ENCODE measurements around the gene MYMX.
"Not testable (repeated sequence)": the region's sequence is repeated elsewhere in the genome, so short reads cannot be mapped to it uniquely, and the experiment has no call there.

Gene MYMX

DNA sequence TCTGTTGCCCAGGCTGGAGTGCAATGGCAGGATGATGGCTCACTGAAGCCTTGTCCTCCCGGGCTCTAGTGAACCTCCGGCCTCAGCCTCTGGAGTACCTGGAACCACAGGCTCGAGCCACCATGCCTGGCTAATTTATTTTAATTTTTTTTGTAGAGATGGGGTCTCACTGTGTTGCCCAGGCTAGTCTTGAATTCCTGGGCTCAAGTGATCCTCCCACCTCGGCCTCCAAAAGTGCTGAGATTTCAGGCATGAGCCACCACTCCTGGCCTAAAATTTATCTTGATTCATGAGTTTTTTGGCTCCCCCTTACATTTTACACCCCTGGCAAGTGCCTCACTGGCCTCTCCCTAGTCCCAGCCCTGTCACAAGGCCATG lies 4.2 kb downstream of the MYMX start:
- no peak for DNase-seq

DNA sequence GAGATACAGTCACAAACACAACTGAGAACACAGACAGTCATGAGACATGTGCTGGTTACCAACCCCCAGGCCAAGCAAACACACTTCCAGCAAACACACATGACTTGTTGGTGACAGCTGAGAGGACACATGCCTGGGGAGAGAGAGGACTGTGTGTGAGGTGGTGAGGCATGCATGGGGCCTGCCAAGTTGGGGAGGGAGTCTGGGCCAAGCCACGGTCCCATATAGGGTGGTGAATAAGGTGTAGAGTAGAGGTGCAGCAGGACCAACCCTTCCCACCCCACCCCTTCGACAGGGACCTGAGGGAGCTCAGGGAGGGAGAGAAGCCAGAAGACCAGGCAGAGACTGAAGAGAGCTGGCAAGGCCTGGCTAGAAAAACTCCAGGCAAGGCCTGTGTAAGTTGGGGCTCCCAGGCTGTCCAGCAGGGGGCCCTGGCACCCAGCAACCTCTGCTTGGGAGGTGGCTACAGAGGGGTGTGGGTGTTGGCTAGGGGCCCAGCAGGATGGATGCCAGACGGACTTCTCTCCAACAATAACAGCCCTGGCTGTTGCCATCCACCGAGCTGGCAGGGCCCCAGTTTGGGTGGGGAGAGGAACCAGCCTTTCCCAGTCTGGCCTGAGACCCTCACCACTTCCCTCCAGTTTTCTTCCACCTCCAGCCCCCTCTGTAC lies 4.7 kb downstream of the MYMX start:
- peak; percentile 93 for DNase-seq

DNA sequence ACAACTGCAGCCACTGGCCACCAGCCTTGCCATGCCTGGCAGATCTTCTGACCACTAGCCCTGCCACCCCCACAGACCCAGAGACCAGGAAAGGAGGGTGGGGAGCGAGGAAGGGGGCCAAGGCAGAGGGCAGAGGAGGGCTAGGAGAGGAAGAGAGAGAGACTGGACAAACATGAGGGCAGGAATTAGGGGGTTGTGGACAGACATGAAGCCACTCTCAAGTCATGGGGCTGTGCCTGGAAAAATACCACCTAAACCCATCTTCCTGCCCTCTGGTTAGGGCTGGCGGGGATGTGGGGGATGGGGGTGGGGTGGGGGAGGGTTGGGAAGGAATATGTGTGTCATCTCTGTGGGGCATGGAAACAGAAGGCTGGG lies 5.2 kb downstream of the MYMX start:
- no peak for DNase-seq

DNA sequence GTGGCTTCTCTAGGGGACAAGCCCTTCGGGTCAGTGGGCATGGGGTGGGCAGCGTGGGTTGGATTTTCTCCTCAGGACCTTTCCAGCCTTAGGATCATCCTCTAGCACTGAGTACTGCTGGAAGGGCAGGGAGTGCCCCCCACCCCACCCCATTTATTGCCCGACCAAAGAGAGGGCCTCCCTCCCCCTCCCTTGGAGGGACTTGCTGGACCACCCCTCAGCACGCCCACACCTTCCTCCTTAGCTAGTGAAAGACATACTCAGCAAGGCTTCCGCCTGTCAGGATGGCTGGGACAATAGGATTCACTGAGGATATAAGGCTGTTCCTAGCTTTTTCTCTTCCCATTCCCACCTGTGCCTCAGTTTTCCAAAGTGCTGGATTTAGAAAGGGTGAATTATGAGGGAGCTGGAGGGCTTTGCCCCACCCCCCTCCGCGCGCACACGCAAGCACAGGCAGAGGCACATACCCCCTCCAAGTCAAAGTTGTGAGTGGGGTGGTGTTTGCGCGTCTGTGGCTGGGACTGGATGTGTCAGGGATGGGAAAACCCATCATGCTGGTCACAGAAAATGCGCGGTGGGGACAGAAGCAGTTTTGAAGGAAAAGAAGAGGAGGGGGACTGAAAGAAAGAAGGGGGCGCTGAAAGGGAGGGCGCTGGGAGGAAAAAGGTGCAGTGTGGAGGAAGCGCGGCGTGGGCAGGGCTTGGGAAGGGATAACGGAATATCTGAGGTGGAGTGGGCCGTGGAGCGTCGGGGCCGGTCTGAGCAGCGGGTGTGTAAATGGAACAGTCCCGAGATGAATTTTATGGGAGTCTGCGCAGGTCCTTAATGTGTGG lies 6.0 kb downstream of the MYMX start:
- no peak for DNase-seq

DNA sequence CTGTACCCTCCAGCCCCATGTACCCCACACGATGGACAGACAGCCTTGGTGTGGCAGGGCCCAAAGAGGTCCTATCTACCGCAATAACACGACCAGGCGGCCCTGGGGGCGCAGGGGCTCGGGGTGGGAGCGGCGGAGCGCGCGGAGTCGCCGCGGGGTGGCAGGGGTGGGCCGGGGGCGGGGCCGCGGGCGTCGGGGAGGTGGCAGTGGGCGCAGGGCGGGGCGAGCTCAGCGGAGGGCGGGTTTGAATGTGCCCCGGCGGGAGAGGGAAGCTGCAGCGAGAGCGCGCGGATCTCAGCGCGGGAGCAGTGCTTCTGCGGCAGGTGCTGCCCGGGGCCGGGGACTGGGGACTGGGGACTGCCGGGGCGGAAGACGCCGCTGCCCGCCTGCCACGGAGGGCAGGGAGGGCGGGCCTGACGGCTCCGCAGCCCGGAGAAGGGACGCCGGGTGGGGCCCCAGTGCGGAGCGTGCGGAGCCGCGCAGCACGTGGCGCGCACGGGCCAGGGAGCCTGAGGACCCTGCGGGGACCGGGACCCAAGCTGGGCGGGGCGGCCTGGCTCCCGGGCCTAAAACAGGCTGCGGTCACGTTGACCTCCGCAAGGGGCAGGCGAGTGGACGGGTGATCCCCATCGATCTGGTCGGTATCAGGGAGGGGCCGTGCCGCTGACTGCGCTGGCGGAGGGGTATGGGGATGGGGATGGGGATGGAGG lies 6.7 kb downstream of the MYMX start, which contains the start of gene SLC29A1:
TSS of gene SLC29A1 (plus strand) at position 277 of the 710 bp plus-strand sequence. CDS start 3,719 bp downstream, outside the sequence.
- peak; percentile 87 for DNase-seq

DNA sequence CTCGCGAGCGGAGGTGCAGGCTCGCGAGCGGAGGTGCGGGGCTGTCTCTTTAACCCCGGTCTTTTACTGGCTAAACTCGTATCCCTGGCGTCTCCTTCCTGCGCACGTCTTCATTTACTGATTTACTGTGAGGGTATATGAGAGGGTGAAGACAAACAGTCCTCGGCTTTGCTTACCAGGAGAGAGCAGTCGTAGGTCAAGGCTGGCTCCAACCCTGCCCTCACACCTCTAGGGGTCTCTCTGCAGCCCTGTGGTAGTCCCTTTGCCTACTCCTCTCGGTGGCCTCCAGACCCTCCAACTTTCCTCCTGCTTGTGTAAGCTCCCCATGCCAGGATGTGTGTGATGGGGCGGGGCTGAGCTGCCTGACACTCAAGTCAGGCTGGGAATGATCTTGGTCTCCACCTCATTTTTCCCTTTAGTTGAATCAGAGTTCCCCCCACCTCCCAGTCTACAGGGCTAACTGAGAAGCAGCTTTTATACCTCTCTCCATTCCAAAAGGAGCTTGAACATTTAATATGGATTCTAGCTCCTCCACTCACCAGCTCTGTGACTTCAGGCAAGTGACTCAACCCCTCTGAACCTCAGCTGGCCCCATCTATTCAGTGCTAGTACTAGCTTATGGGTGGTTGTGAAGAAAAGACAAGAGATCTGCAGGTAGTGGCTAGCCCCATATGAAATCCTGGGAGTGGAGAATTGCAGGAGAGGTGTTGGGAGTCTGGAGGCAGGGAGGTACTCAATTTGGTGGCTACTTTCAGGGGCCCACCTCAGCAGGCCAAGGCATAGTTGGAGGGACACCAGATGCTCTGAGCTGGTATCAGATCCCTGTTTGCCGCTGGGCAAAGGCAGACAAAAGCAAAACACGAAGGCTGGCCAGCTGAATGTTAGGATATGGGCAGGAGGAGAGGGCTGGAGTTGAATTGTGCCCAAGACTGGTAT lies 7.6 kb downstream of the MYMX start:
- DNase-seq: no peak

DNA sequence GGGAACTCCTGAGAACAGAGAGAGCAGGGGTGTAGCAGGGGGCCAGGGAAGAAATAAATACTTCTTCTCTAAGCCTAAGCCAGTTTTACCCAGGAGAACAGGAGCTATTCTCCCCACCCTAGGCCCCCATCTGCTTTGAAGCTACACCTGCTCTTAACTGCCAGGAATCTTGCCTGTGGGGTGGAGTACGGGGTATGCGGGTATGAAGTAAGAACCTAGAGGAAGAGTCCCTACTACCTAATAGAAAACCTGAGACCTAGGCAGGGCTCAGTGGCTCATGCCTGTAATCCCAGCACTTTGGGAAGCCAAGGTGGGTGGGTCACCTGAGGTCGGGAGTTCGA lies 8.2 kb downstream of the MYMX start:
- no peak for DNase-seq

DNA sequence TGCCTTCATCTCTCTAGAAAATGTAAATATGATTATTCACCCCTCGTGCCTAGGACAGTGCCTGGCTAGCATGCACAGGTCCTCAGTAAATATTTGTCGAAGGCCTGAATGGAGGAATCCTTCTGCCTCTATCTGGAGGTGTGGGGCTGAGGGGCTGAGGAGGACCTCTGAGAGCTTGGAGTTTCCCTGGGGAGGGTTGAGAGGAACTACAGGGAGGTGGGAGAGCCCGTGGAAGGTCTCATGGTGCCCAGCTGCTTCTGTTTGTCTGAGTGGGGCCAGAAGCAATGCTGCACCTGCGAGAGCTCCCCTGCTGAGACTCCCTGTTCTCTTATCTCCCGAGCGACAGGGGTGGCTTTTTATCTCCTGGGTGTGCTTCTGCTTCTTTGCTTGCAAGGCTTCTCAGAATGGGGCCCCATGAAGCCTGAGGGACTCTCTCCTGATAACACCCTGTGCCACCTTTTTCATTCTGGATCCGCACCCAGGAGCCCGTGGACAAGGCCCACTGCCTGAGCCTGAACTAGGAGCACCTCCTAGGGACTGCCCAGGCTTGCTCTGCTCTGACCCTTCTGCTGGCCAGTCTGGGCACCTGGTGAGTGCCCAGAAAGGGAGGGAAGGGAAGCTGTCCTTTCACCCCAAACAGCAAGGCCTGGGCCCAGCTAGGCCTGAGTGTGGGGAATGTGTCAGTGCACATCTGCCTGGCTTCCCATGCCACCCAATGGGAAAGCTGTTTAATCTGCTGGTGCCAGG lies 9.0 kb downstream of the MYMX start:
- no peak for DNase-seq

DNA sequence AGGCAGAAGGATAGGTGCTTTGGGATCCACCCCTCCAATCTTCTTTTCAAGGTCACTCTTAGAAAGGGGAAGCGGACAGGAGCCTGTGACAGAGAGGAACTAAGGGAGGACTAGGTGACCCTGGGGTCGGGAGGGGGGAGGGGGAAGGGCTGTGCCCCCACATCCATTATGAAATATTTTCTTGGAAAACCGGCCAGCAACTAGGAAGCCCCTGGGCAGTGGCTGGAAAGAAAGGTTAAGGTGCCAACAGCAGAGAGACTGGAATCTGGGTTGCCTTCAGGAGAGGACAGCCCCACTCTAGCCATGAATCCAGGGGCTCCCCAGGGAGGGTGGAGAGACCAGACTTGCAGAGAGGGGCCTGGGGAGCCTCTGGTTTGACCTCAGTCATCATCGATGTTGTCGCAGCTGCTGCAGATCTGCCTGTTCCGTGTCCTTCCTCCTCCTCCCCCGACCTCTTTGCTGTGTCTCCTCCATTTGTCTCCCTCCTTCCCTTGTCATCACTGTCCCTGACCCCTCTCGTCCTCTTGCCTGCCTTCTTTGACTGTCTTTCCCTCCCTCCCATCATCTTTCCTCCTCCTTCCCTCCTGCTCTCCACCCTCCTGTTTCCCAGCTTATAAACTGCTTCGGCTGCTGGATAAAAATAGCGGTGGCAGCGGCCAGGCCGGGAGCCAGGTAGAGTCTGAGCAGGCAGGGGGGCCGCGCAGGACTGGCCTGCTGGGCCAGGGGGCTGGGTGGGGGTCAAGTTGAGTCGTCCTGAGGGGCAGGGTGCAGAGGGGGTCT lies 9.8 kb downstream of the MYMX start:
- DNase-seq: no peak

DNA sequence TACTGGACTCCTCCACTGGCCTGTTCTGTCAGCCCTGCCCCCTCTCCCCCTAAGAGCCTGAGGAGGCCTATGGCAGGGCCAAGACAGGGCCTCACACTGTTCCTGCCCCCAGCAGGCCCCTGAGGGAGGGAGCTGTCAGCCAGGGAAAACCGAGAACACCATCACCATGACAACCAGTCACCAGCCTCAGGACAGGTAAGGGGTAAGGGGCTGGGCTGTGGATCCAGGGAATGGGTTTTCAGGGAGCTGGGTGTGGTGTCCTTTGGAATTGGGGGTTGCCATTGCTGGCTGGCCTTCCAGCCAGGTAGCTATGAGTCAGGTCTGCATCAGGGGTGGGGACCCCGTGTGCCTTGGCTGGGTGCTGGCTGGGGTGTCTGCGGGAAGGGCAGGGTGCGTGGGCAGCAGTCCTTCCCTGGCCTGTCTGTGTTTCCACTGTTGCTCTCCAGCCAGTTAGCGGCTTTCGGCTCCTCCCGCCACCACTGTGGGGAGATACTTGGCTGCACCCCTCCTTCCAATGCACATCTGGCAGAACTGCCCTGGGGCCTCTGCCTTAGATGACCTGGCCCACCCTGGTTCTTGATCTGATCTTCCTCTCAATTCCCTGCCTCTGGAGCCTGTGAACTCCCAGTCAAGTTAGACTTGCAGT lies 10.5 kb downstream of the MYMX start:
- no peak for DNase-seq

DNA sequence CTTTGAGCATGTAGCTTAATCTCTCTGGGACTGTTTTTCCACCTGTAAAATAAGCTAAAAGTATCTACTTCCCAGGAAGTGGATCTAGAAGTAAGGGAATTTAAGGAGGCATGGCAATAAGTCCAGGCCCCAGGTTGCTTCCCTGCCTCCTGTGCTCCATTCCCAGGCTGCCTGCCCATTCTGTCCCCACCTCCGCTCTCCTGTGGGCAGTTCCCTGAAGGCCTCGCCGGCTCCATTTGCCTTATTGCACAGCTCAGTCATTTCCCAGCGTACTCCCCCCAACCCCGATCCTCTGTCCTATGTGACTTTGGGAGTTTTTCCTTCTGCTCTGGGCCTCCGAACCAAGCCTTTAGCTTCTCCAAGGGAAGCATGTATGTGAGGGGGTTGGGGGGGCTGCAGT lies 11.3 kb downstream of the MYMX start:
- no peak for DNase-seq

DNA sequence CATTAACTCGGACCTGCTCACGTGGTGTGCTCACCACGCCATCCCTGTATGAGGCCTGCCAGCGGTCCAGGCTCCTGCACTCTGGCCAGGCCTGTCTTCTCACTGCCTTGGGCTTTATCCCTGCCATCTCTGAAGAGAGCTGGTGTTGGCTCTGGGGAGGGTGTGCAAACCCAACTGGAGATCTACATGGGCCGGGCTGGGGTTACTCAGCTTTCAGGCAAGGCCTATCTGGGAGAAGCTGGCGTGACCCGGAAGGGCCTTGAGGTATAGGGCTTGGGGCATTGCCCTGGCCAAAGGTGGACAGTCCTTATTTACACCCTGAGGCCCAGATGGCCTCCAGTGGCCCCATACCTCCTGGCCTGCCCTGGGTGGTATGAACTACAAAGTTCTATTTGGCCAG lies 11.7 kb downstream of the MYMX start:
- DNase-seq: no peak

DNA sequence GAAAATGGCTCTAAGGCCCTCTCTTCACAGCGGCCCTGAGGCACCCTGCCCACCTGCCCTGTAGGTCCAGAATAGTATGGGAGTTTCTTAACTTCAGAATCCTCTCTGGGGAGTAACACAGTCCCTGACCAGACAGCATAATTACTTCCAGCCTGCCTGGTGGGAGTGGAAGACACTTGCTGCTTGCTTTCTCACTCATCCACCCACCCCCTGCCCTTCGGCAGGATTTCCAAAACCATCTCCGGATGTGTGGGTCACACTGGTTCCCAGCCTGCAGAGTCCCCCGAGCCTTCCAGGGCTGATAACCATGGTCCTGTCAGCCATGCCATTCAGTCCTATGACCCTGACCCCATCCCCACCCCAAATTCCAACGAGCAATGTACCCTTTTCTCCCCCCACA lies 12.1 kb downstream of the MYMX start:
- DNase-seq: no peak

DNA sequence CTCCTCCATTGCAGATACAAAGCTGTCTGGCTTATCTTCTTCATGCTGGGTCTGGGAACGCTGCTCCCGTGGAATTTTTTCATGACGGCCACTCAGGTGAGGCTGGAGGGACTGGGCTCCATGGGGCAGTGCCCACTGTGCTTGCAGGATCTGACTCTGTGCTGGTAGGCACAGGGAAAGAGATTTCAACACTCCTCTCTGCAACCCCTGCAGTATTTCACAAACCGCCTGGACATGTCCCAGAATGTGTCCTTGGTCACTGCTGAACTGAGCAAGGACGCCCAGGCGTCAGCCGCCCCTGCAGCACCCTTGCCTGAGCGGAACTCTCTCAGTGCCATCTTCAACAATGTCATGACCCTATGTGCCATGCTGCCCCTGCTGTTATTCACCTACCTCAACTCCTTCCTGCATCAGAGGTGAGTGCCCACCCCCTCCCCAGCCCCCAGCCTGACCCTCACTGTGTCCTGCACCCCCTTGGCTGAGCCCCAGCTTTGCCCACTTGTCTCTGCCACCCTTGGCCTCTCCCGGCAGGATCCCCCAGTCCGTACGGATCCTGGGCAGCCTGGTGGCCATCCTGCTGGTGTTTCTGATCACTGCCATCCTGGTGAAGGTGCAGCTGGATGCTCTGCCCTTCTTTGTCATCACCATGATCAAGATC lies 12.8 kb downstream of the MYMX start:
- no peak for DNase-seq

DNA sequence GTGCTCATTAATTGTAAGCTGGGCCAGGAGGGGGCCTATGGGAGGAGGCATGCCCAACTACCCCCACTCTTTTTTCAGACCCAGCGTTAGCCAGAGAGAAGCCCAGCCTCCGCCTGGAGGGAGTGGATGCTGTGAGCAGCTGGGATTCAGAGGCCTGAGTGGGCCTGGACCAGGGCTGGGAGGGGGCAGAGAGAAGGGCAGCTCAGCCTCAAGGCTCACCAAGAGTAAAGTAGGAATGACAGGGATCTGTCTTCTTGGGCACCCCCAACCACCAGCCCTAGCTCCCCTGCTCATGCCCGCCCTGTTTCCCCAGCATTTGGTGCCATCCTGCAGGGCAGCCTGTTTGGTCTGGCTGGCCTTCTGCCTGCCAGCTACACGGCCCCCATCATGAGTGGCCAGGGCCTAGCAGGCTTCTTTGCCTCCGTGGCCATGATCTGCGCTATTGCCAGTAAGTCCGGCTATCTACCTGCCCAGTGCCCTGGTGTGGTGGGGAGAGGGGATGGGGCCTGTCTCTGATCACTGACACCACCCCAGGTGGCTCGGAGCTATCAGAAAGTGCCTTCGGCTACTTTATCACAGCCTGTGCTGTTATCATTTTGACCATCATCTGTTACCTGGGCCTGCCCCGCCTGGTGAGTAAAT lies 13.4 kb downstream of the MYMX start:
- DNase-seq: no peak

DNA sequence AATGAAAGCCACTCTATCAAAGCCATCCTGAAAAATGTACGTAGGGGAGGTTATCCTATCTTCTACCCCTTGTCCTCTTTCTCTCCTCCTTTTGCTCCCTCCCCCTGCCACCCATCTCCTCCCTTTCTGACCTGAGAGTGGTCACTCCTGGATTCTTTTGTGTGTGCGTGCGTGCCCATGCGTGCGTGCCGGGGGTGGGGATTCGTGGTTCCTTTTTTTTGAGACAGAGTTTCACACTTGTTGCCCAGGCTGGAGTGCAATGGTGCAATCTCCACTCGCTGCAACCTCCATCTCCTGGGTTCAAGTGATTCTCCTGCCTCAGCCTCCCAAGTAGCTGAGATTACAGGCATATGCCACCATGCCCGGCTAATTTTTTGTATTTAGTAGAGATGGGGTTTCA lies 14.7 kb downstream of the MYMX start:
- DNase-seq: not testable (repeated sequence)

DNA sequence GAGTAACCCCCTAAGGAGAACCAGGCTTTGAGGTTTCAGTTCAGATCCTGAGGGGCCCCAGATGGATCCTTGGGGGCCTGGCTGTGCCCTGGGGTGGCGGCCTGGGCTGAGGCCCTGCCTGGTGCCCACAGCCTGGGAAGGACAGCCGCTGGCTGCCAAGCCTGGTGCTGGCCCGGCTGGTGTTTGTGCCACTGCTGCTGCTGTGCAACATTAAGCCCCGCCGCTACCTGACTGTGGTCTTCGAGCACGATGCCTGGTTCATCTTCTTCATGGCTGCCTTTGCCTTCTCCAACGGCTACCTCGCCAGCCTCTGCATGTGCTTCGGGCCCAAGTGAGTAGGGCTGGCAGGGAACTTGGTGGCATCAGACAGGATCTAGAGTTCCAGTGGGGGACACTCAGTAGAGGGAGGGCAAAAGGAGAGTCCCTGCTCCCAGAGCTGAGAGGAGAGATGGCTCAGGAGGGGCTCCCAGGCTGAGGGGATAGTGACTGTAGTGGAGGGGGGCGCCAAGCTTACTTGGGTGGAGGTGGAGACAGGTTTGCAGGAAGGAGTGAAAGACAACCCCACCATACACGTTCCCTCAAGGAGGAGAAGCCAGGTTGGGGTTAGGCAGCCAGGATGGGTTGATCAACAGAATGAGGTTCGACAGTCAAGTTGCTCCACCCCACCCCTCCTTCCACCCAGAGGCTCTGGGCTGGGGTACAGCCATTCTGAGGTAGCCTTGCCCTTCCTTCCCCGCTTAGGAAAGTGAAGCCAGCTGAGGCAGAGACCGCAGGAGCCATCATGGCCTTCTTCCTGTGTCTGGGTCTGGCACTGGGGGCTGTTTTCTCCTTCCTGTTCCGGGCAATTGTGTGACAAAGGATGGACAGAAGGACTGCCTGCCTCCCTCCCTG lies 16.2 kb downstream of the MYMX start:
- no peak for DNase-seq

DNA sequence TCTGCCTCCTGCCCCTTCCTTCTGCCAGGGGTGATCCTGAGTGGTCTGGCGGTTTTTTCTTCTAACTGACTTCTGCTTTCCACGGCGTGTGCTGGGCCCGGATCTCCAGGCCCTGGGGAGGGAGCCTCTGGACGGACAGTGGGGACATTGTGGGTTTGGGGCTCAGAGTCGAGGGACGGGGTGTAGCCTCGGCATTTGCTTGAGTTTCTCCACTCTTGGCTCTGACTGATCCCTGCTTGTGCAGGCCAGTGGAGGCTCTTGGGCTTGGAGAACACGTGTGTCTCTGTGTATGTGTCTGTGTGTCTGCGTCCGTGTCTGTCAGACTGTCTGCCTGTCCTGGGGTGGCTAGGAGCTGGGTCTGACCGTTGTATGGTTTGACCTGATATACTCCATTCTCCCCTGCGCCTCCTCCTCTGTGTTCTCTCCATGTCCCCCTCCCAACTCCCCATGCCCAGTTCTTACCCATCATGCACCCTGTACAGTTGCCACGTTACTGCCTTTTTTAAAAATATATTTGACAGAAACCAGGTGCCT lies 16.9 kb downstream of the MYMX start:
- no peak for DNase-seq

Measured in left hindlimb (tissue), 1 donor.